HCT116 (cell line): ENCODE results near the gene RSRC1. TPM values are rescaled to one million over a fixed set of nuclear protein-coding genes. Genes with fewer than 3 reads are reported as not detected.

ENCODE experiments used
- ATAC-seq: fragments of 200-7000 bp; cut with Tn5 transposase; 2 replicates; pipeline ENCODE4 v1.9.1; 2020; ENCODE audit warnings: mild to moderate bottlenecking, moderate library complexity
- BruUV-seq: library from RNA; stranded (reverse); fragments of 400-500 nt; replicated peaks from 2 replicates; lab custom pipeline; 2021; lab: Mats Ljungman, UMichigan
- CTCF ChIA-PET: fragments of 300-600 bp; sonication (Branson Sonifier 250); formaldehyde crosslinking; loops from one replicate; lab custom pipeline; 2021; ENCODE audit warnings: antibody characterized with exemption; lab: Charles Lee
- POLR2A ChIA-PET: fragments of 300-600, 350-600 bp; sonication (Branson Sonifier 250); formaldehyde crosslinking; loops from one replicate; lab custom pipeline; 2021; ENCODE audit warnings: antibody characterized with exemption; lab: Charles Lee
- RAD21 ChIA-PET, 2 experiments: fragments of 300-600 bp; sonication (Branson Sonifier 250); formaldehyde crosslinking; loops; one replicate each; lab custom pipeline; 2023; ENCODE audit warnings: low total read pairs in 2 of 2; ENCODE audit not compliant: uncharacterized antibody in 2 of 2, unreplicated experiment in 2 of 2, low non-redundant PET in 1 of 2; lab: Charles Lee
- DNase-seq: peaks from one replicate; pipeline ENCODE4 v3.0.0-alpha.2; 2010; ENCODE audit warnings: low read depth, low spot score
- H2AFZ ChIP-seq: fragments of 200-600 bp; shearing (Covaris generic), sonication (generic); 2 replicates; pipeline ENCODE4 v1.6.1; 2017; ENCODE audit warnings: low read depth, mixed run types, mixed read lengths, antibody characterized with exemption, low read length; ENCODE audit not compliant: poor library complexity, severe bottlenecking
- H3K27ac ChIP-seq: 2 replicates; pipeline ENCODE4 v1.5.1; 2012; ENCODE audit warnings: low read depth, low read length
- H3K27me3 ChIP-seq: fragments of 200-600 bp; sonication (generic); 2 replicates; pipeline ENCODE4 v1.6.1; 2016; ENCODE audit warnings: mixed run types, low read length, mixed read lengths; ENCODE audit not compliant: insufficient read depth
- H3K36me3 ChIP-seq, 2 experiments: fragments of 200-500 bp in 1 of 2; fragments of 200-600 bp in 1 of 2; sonication (Bioruptor generic) in 1 of 2; sonication (generic) in 1 of 2; 2 replicates each; pipeline versions ENCODE4 v1.5.1 to v1.6.1; 2014 to 2016; ENCODE audit warnings: low read length in 2 of 2, inconsistent platforms in 1 of 2, mixed read lengths in 1 of 2, mixed run types in 1 of 2; ENCODE audit not compliant: insufficient read depth in 2 of 2, control insufficient read depth in 1 of 2
- H3K4me1 ChIP-seq, 2 experiments: fragments of 200-600 bp in 1 of 2; sonication (generic) in 1 of 2; 2 replicates each; pipeline versions ENCODE4 v1.5.1 to v1.6.1; 2012 to 2017; ENCODE audit warnings: low read length in 2 of 2, inconsistent platforms in 1 of 2, mild to moderate bottlenecking in 1 of 2, mixed read lengths in 1 of 2, mixed run types in 1 of 2, moderate library complexity in 1 of 2; ENCODE audit not compliant: insufficient read depth in 2 of 2, control insufficient read depth in 1 of 2
- H3K4me2 ChIP-seq: fragments of 200-600 bp; sonication (generic); 2 replicates; pipeline ENCODE4 v1.6.1; 2017; ENCODE audit warnings: mixed run types, low read length, mixed read lengths
- H3K4me3 ChIP-seq, 2 experiments: fragments of 200-600 bp in 1 of 2; sonication (generic) in 1 of 2; replicated peaks in 1 of 2; 2 replicates each; pipeline ENCODE4 v1.5.1; 2011 to 2016; ENCODE audit warnings: low read length in 2 of 2, control low read depth in 1 of 2, low read depth in 1 of 2, mild to moderate bottlenecking in 1 of 2, mixed read lengths in 1 of 2, mixed run types in 1 of 2
- H3K79me2 ChIP-seq: fragments of 200-600 bp; sonication (generic); 2 replicates; pipeline ENCODE4 v1.6.1; 2017; ENCODE audit warnings: mild to moderate bottlenecking, mixed run types, low read length, moderate library complexity, mixed read lengths; ENCODE audit not compliant: insufficient read depth
- H3K9ac ChIP-seq: fragments of 200-600 bp; sonication (generic); 2 replicates; pipeline ENCODE4 v1.6.1; 2016; ENCODE audit warnings: low read length, mixed read lengths
- H3K9me2 ChIP-seq: fragments of 200-600 bp; sonication (generic), shearing (Covaris generic); 2 replicates; pipeline ENCODE4 v1.6.1; 2017; ENCODE audit warnings: mixed run types, mild to moderate bottlenecking, moderate library complexity; ENCODE audit not compliant: insufficient read depth
- H3K9me3 ChIP-seq, 2 experiments: fragments of 200-500 bp in 1 of 2; fragments of 200-600 bp in 1 of 2; sonication (Bioruptor generic) in 1 of 2; sonication (generic) in 1 of 2; 2 replicates each; pipeline ENCODE4 v1.6.1; 2014 to 2017; ENCODE audit warnings: low read length in 2 of 2, mixed read lengths in 2 of 2, inconsistent platforms in 1 of 2, low read depth in 1 of 2, mild to moderate bottlenecking in 1 of 2, mixed run types in 1 of 2, moderate library complexity in 1 of 2; ENCODE audit not compliant: control insufficient read depth in 1 of 2, insufficient read depth in 1 of 2
- H4K20me1 ChIP-seq: fragments of 200-600 bp; sonication (generic), shearing (Covaris generic); 2 replicates; pipeline ENCODE4 v1.6.1; 2017; ENCODE audit warnings: mixed run types, mild to moderate bottlenecking, moderate library complexity; ENCODE audit not compliant: insufficient read depth
- ATF3 ChIP-seq: IDR thresholded peaks from 2 replicates; pipeline ENCODE4 v1.6.1; 2012
- CTCF ChIP-seq, 3 experiments: fragments of 200-600 bp in 1 of 3; sonication (generic) in 1 of 3; IDR thresholded peaks in 2 of 3; conservative IDR thresholded peaks in 1 of 3; 2 replicates each; pipeline ENCODE4 v1.5.1; 2012 to 2017; ENCODE audit warnings: low read depth in 2 of 3, low read length in 2 of 3, antibody characterized with exemption in 1 of 3, borderline replicate concordance in 1 of 3, control low read depth in 1 of 3, mild to moderate bottlenecking in 1 of 3, mixed read lengths in 1 of 3, mixed run types in 1 of 3, moderate library complexity in 1 of 3; ENCODE audit not compliant: insufficient read depth in 1 of 3
- ELF1 ChIP-seq: IDR thresholded peaks from 2 replicates; pipeline ENCODE4 v1.6.1; 2012; ENCODE audit warnings: low read depth, borderline replicate concordance
- EZH2 ChIP-seq: fragments of 200-600 bp; sonication (generic); IDR thresholded peaks from 2 replicates; pipeline ENCODE4 v1.6.1; 2017; ENCODE audit warnings: antibody characterized with exemption, mixed run types
- JUND ChIP-seq: IDR thresholded peaks from 2 replicates; pipeline ENCODE4 v1.6.1; 2012
- POLR2AphosphoS5 ChIP-seq: IDR thresholded peaks from 2 replicates; pipeline ENCODE4 v1.6.1; 2011; ENCODE audit warnings: mild to moderate bottlenecking, low read depth, low read length, moderate library complexity
- RAD21 ChIP-seq: IDR thresholded peaks from 2 replicates; pipeline ENCODE4 v1.6.1; 2012; ENCODE audit warnings: low read depth, mild to moderate bottlenecking
- REST ChIP-seq: IDR thresholded peaks from 2 replicates; pipeline ENCODE4 v1.6.1; 2012; ENCODE audit warnings: low read depth
- SIN3A ChIP-seq: IDR thresholded peaks from 2 replicates; pipeline ENCODE4 v1.6.1; 2012; ENCODE audit warnings: low read depth
- SP1 ChIP-seq: IDR thresholded peaks from 2 replicates; pipeline ENCODE4 v1.6.1; 2012; ENCODE audit warnings: low read depth
- TCF7L2 ChIP-seq: IDR thresholded peaks from 2 replicates; pipeline ENCODE4 v1.7.0; 2011; ENCODE audit warnings: borderline replicate concordance, inconsistent platforms; ENCODE audit not compliant: insufficient read depth, insufficient read length; ENCODE audit errors: extremely low read depth
- YY1 ChIP-seq: IDR thresholded peaks from 2 replicates; pipeline ENCODE4 v1.6.1; 2011; ENCODE audit warnings: low read length, low read depth, moderate library complexity, mild to moderate bottlenecking; ENCODE audit not compliant: insufficient replicate concordance; ENCODE audit errors: extremely low read depth
- ZBTB33 ChIP-seq: IDR thresholded peaks from 2 replicates; pipeline ENCODE4 v1.6.1; 2011; ENCODE audit warnings: mild to moderate bottlenecking, low read length, moderate library complexity; ENCODE audit not compliant: insufficient replicate concordance; ENCODE audit errors: extremely low read depth
- ZFX ChIP-seq: fragments of 450-650 bp; IDR thresholded peaks from 2 replicates; pipeline ENCODE4 v1.6.1; 2017
- ZNF274 ChIP-seq: fragments of 200-500 bp; sonication (Bioruptor generic); IDR thresholded peaks from 2 replicates; pipeline ENCODE4 v1.6.1; 2014; ENCODE audit warnings: mild to moderate bottlenecking, low read depth, low read length, inconsistent platforms
- intact Hi-C: fragments of 100-400 bp; cut with micrococcal nuclease; formaldehyde crosslinking; loops from 2 replicates; pipeline ENCODE4 v1.10.0; 2022
- total RNA-seq: library from RNA; stranded (reverse); gene quantifications from one replicate; pipeline ENCODE4 v1.2.1, GENCODE V29; 2021; ENCODE audit not compliant: unreplicated experiment

RSRC1 gene
- total RNA-seq, 1 experiment from 2014 or later, result 37.1 TPM

- POLR2A ChIA-PET, result interaction anchor here (1.0 kb wide), 1 partner anchor 19 kb away, joined by 3 read pairs; the partner anchor contains the start of gene RSRC1
- CTCF ChIA-PET, result no interaction called here
- Histone ChIP-seq H3K9me2 (no peaks in the 10 kb centered on the region), H3K4me3 (no peak overlapping the region), H3K4me2 (no peak overlapping the region)
- no peak for TF ChIP-seq SP1
- TF ChIP-seq RAD21, result no peak
- no peak for TF ChIP-seq ZBTB33
- TF ChIP-seq JUND, result no peak
- TF ChIP-seq ZFX, result no peak
- no peak for TF ChIP-seq CTCF (IDR thresholded peaks at IDR 0.05 in 2 of 3, conservative IDR thresholded peaks at IDR 0.05 in 1 of 3; ENCODE audit: borderline replicate concordance in 1 of 3, insufficient read depth in 1 of 3, low read depth in 2 of 3, low read length in 2 of 3)
- no peak for TF ChIP-seq ZNF274
- TF ChIP-seq SIN3A, result no peak
- TF ChIP-seq YY1, result no peak
- TF ChIP-seq ATF3, result no peak
- no peak for TF ChIP-seq REST
- TF ChIP-seq TCF7L2, result no peak
- TF ChIP-seq POLR2AphosphoS5, result no peak
- no peak for TF ChIP-seq ELF1
- TF ChIP-seq EZH2, result no peak
- TF ChIP-seq, all 23 proteins: peak for 0
- peaks cover 41% of the 10 kb centered on the region for H3K79me2 ChIP-seq
- 0 out of 4 replicates have a peak, but pooled peaks cover 0 to 2% of the 10 kb centered on the region in 2 experiments for H3K36me3 ChIP-seq
- RAD21 ChIA-PET, result no interaction called here
- intact Hi-C loops, result no loop called here
- H3K9me3 ChIP-seq, result no peaks in the 10 kb centered on the region
- DNase-seq (no peak), ATAC-seq (no peak)
- H4K20me1 ChIP-seq, result peaks cover 4% of the 10 kb centered on the region; the same call in 1 of the 2 replicates
- H3K9ac ChIP-seq, result no peak overlapping the region
- H2AFZ ChIP-seq, result no peak overlapping the region
- BruUV-seq, result no TSS peak
- no peaks in the 10 kb centered on the region for H3K27me3 ChIP-seq
- peaks cover 3 to 14% of the 10 kb centered on the region in 2 experiments; a peak in 3 of 4 replicates for H3K4me1 ChIP-seq
- no peak overlapping the region for H3K27ac ChIP-seq
Observed at GRCh38 chr3:158128755-158129154, 18.9 kb downstream of the RSRC1 start.
